C4-2B (cell line): ENCODE data around the gene GGA2.

ENCODE experiments used
- ZFX ChIP-seq: fragments of 450-650 bp; IDR thresholded peaks from 2 replicates; pipeline ENCODE4 v1.6.1; 2017
- TF ChIP-seq, protein P1 (sequence below): fragments of 450-650 bp; conservative IDR thresholded peaks from 2 replicates; pipeline ENCODE4 v1.5.1; 2017; ENCODE audit warnings: mild to moderate bottlenecking

DNA sequence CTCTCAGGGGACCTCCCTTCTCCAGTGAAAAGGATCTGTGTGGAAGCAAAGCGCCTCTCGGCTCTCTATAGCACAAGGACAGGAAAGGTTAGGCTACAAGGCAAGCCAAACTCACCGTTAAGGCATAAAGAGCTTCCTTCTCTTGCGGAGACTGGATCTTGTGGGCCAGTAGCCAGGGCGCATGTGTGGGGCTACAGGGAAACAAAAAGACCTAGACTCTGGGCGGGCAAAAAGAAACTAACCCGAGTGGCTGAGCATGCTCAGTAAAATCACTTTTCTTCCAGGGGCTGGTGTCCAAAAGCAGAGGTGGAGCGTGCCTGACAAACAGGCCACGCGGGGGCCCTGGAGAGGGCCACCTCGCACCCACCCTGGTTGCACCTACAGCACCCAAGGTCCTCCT, 16.1 kb downstream of the GGA2 start:
- TF ChIP-seq, protein P1, sequence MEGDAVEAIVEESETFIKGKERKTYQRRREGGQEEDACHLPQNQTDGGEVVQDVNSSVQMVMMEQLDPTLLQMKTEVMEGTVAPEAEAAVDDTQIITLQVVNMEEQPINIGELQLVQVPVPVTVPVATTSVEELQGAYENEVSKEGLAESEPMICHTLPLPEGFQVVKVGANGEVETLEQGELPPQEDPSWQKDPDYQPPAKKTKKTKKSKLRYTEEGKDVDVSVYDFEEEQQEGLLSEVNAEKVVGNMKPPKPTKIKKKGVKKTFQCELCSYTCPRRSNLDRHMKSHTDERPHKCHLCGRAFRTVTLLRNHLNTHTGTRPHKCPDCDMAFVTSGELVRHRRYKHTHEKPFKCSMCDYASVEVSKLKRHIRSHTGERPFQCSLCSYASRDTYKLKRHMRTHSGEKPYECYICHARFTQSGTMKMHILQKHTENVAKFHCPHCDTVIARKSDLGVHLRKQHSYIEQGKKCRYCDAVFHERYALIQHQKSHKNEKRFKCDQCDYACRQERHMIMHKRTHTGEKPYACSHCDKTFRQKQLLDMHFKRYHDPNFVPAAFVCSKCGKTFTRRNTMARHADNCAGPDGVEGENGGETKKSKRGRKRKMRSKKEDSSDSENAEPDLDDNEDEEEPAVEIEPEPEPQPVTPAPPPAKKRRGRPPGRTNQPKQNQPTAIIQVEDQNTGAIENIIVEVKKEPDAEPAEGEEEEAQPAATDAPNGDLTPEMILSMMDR: no peak
- TF ChIP-seq ZFX: no peak
